Frontal cortex (tissue), 4 donors: ENCODE results near the gene ELAVL1. TPM values are rescaled to one million over a fixed set of nuclear protein-coding genes. Genes with fewer than 3 reads are reported as not detected.
"Not testable (repeated sequence)": the region's sequence is repeated elsewhere in the genome, so short reads cannot be mapped to it uniquely, and the experiment has no call there.

Experiments used
- DNase-seq, 2 donors: peaks; one replicate each; pipeline ENCODE4 v3.0.0; 2012; ENCODE audit warnings: low spot score in 2 of 2
- FAIRE-seq: peaks from 2 replicates; lab custom pipeline; 2012; peaks lifted over from hg19 to GRCh38; lab: Jason Lieb, UNC
- total RNA-seq: library from RNA; depleted of rRNA; stranded (reverse); fragments of >200 nt; gene quantifications from one replicate; pipeline ENCODE4 v1.2.3, GENCODE V29; 2014
- donor health status: control.
- donor health status: control.
- donor health status: control.

The ELAVL1 gene
- total RNA-seq, 1 donor from 2014 or later: 14.3 TPM

GRCh38 chr19:7973883-7974282 lies 31.6 kb downstream of the ELAVL1 start:
- DNase-seq (peak in 1 of 2 donors; percentile 55), FAIRE-seq (no peak)

- FAIRE-seq (no peak), DNase-seq (no peak)
Measured at GRCh38 chr19:7971553-7972520, 33.6 kb downstream of the ELAVL1 start.

- FAIRE-seq: no peak
- peak in 1 of 2 donors; percentile 46 for DNase-seq
Measured at GRCh38 chr19:7970716-7971448, 34.6 kb downstream of the ELAVL1 start.

GRCh38 chr19:7969555-7969939 lies 35.9 kb downstream of the ELAVL1 start:
- no peak for FAIRE-seq
- no peak for DNase-seq

GRCh38 chr19:7968796-7969554 lies 36.5 kb downstream of the ELAVL1 start:
- DNase-seq: no peak
- no peak for FAIRE-seq

GRCh38 chr19:7968008-7968795 lies 37.2 kb downstream of the ELAVL1 start:
- FAIRE-seq (no peak), DNase-seq (no peak)

GRCh38 chr19:7965921-7966665 lies 39.3 kb downstream of the ELAVL1 start:
- no peak for DNase-seq
- no peak for FAIRE-seq

GRCh38 chr19:7965259-7965841 lies 40.1 kb downstream of the ELAVL1 start:
- FAIRE-seq: no peak

GRCh38 chr19:7963566-7963965 lies 41.9 kb downstream of the ELAVL1 start:
- no peak for FAIRE-seq
- no peak for DNase-seq

More at GRCh38 chr19:7965259-7965841, 40.1 kb downstream of the ELAVL1 start:
- no peak for DNase-seq

- no peak for DNase-seq
- no peak for FAIRE-seq
Measured at GRCh38 chr19:7962644-7963268, 42.7 kb downstream of the ELAVL1 start.

GRCh38 chr19:7961920-7962626 lies 43.4 kb downstream of the ELAVL1 start:
- DNase-seq (no peak), FAIRE-seq (no peak)

- not testable (repeated sequence) for FAIRE-seq, DNase-seq
Measured at GRCh38 chr19:7961082-7961481, 44.4 kb downstream of the ELAVL1 start.

GRCh38 chr19:7959211-7959610 lies 46.2 kb downstream of the ELAVL1 start:
- FAIRE-seq (no peak), DNase-seq (no peak)

- no peak for DNase-seq
- FAIRE-seq: no peak
Measured at GRCh38 chr19:7955696-7956095, 49.7 kb downstream of the ELAVL1 start.

GRCh38 chr19:7953576-7953975 lies 51.9 kb downstream of the ELAVL1 start:
- DNase-seq: no peak
- no peak for FAIRE-seq

GRCh38 chr19:7953060-7953459 lies 52.4 kb downstream of the ELAVL1 start:
- DNase-seq: no peak
- FAIRE-seq: no peak

- DNase-seq: no peak
- FAIRE-seq: no peak
Measured at GRCh38 chr19:7947939-7948338, 57.5 kb downstream of the ELAVL1 start.
